ENCODE measurements around the gene PPHLN1.

The PPHLN1 gene

DNA sequence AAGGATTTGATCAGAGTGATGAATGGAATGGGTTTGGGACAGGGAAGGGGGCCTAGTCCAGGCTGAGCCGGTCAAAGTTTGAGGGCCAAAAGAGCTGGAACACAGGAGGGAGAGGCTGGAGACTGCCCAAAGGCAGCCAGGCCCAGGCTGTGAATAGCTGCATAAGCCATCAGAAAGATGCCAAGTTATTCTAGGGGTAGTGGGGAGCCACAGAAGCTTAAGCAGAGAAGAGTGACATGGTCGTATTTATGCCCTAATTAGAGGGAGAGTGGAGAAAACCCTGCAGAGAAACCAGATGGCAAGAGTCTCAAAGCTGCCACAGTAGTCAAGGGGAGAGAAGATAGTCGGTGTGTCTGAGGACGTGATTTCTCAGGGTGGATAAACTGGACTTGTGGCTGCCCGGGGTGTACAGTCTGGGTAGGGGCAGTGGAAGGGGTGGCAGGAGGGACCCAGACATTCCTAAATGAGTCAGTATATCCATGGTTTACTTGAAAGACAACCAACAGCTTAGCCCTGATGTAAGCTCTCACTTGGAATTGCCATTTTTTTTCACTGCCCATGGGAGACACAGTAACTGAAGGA, 164.4 kb downstream of the PPHLN1 start:
- no peaks in the 10 kb centered on the region for H3K27me3 Mint-ChIP-seq
- peak; percentile 53 for ATAC-seq
- no peaks in the 10 kb centered on the region for H3K9me3 Mint-ChIP-seq
- no peaks in the 10 kb centered on the region for H3K36me3 Mint-ChIP-seq
- H3K4me1 Mint-ChIP-seq: no peaks in the 10 kb centered on the region
- H3K4me3 Mint-ChIP-seq: no peak overlapping the region
- H3K27ac Mint-ChIP-seq: no peak overlapping the region
